ENCODE measurements around the gene TSACC.
"Not testable (repeated sequence)": the region's sequence is repeated elsewhere in the genome, so short reads cannot be mapped to it uniquely, and the experiment has no call there.

Gene TSACC

DNA sequence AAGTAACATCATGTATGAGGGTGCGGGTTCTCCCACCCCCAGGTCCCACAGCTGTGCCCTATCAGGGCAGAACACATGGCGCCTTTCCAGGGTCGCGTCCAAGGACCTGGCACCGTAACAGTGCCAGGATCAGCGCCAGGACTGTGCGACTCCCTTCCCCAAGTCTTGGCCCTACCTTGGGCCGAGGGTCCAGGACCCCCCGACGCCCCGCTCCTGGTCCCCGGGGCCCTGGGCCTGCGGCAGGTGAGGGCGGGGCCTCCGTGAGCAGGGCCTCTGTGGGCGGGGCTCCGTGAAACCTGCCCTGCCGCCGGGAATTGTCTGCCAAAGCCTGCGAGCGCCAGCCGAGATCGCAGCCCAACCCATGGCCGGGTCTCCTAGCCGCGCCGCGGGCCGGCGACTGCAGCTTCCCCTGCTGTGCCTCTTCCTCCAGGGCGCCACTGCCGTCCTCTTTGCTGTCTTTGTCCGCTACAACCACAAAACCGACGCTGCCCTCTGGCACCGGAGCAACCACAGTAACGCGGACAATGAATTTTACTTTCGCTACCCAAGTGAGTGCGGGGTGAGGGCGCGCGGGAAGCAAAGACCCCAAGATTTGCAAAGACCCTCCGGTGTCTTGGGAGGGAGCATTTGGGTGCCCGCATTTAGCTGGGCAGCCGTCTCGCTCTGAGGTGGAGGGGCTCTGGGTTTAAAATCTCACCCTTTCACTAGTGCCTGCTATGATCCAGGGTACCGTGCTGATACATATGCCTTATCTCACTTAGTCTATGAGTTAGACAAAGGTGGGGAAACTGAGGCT, 30.8 kb downstream of the TSACC start, which contains the start of gene RHBG:
TSS of gene RHBG (plus strand) at position 323 of the 796 bp plus-strand sequence. CDS start at position 362, 39 bp downstream.
- no peak for TF ChIP-seq CTCF (IDR thresholded peaks at IDR 0.05; ENCODE audit: low read depth, low read length)
- H3K4me3 ChIP-seq (ENCODE audit: low read depth, low read length), result peak within 1 kb of the TSS; percentile 3; the same call in 1 of the 2 replicates

DNA sequence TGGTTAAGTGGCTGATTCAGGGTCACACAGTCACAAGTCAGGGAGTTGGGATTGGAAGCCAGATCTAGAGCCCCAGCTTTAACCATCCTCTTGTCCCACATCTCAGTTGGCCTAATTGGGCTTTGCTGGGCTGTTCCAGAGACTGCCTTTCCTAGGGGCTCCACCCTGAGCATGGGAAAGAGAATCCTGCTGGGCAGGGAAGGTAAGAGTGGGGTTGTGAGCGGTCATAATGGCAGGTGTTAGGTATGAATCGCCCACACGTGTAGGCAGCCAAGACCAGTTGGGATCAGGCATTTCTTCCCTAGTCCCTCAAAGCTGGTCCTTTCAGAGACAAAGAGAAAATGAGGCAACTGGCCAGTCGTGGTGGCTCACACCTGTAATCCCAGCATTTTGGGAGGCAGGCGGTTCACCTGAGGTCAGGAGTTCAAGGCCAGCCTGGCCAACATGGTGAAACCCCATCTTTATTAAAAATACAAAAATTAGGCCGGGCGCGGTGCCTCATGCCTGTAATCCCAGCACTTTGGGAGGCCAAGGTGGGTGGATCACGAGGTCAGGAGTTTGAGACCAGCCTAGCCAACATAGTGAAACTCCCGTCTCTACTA, 31.5 kb downstream of the TSACC start:
- H3K4me3 ChIP-seq (ENCODE audit: low read depth, low read length), result not testable (repeated sequence)

DNA sequence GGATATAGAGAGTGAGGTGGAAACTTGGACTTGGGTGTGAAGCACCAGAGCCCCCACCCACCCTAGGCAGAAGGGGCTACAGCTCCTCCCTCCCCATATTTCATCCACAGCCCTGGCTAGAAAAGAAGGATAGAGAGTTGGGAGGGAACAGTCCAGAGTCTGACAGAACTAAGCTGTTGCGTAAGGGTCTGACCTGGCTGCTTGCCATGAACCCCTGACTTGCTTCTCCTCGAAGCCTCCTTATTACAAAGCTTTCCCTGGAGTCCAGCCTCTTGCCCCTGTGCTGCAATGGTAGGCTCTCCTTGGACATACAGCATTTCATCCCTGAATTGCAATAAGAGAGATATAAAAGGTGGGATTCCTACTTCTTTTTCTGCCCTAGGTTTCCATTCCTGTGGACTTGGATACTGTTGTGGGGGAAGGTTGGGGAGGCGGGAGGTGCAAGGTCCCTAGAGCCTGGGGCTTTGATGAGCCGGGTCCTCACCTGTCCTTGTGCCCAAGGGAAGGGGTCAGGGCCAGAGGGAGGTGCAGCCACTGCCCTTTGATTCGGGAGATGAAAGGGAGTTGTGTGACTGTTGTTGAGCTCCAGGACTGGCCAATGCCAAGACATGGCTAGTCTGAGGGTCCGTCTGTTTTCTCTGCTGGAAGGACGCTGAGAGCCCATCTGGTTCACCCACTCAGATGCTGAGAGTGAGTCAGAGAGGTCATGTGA, 33.4 kb downstream of the TSACC start:
- no peak for TF ChIP-seq CTCF (IDR thresholded peaks at IDR 0.05; ENCODE audit: low read depth, low read length)
- H3K4me3 ChIP-seq (ENCODE audit: low read depth, low read length), result no peak overlapping the region

DNA sequence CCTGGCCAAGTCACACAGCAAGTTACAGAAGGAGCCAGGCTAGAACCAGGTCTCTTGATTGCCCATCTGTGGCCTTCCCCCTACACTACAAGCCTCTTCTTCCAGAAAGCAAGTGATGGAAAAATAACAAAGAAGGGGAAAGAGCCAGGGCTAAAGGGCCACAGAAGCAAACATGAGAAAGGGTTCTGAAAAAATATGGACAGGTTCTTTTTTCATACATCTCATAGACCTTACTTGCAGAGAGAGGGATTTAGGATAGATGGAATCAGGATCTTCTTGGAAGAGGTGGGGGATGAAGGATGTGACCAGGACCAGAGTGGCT, 33.9 kb downstream of the TSACC start:
- no peak overlapping the region for H3K4me3 ChIP-seq (ENCODE audit: low read depth, low read length)
- no peak for TF ChIP-seq CTCF (IDR thresholded peaks at IDR 0.05; ENCODE audit: low read depth, low read length)

GRCh38 chr1:156372876-156373275, 34.5 kb downstream of the TSACC start:
- no peak overlapping the region for H3K4me3 ChIP-seq (ENCODE audit: low read depth, low read length)
- no peak for TF ChIP-seq CTCF (IDR thresholded peaks at IDR 0.05; ENCODE audit: low read depth, low read length)

DNA sequence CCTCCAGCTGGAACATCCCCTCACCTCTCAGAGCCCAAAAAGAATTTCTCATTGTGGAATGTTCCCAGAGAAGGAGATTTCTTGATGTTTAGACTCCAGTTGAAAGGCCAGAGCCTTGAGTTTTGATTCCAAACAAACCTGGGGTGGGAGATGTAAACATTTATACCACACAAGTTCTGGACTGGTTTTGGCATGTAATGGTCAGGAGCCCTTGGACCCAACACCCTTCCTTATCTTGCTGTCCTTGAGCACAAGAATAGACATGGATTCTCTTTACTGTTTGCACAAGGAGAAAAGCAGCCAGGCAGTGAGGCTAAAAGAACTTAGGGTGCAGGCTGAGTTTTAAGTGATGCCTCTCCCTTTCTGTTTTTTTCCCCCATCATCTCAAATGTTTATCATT, 35.2 kb downstream of the TSACC start:
- no peak overlapping the region for H3K4me3 ChIP-seq (ENCODE audit: low read depth, low read length)
- no peak for TF ChIP-seq CTCF (IDR thresholded peaks at IDR 0.05; ENCODE audit: low read depth, low read length)

GRCh38 chr1:156376146-156376545, 37.8 kb downstream of the TSACC start:
- TF ChIP-seq CTCF (IDR thresholded peaks at IDR 0.05; ENCODE audit: low read depth, low read length), result no peak
- H3K4me3 ChIP-seq (ENCODE audit: low read depth, low read length), result no peak overlapping the region
